ENCODE results near the gene GPC2. TPM values are rescaled to one million over a fixed set of nuclear protein-coding genes. Genes with fewer than 3 reads are reported as not detected.
"Not testable (repeated sequence)": the region's sequence is repeated elsewhere in the genome, so short reads cannot be mapped to it uniquely, and the experiment has no call there.

The GPC2 gene
- total RNA-seq, 1 donor from 2014 or later = 65.2 TPM

DNA sequence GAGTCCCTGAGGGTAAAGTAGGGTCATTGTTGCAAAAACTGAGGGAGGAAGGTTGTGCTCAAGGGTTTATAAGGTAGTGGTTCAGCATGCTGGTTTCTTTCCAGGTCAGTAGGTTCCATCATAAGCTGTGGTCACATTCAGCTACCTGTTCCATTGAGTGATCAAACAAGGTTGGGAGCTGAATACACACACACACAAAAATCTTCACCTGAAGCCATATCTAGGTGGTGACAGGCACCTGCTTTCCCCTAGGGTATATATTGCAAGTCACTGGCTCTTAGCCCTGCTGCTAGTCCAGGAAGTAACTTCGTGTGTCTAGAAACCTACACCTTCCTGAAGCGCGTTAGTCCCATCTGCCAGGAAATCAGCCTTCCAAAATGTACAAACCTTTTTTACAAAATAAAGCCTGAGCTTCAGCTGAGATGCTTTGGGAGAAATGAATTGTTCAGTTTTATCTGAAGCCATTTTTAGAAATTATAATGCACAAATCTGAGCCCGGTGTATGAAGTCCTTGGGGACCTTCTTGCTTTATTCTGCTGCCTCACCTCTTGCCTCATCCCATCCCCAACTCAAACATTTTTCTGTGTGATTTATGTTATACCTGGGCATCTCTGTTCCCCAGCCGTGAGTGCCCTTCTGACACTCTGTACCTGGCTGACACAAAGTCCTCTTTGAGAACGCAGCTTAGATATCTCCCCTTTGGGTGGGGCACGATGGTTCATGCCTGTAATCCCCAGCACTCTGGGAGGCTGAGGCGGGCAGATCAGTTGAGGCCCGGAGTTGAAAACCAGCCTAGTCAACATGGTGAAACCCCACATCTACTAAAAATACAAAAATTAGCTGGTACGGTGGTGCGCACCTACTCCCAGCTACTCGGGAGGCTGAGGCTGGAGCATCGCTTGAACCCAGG is 39.1 kb downstream of the GPC2 start:
- H3K27me3 Mint-ChIP-seq = peaks cover 5% of the 10 kb centered on the region
- H3K4me3 Mint-ChIP-seq (ENCODE audit: low read depth) = no peak overlapping the region
- no peaks in the 10 kb centered on the region for H3K9me3 Mint-ChIP-seq (ENCODE audit: low read depth)
- H3K4me1 Mint-ChIP-seq (ENCODE audit: low read depth) = no peaks in the 10 kb centered on the region
- no peaks in the 10 kb centered on the region for H3K36me3 Mint-ChIP-seq (ENCODE audit: insufficient read depth)
- no peak for TF ChIP-seq CTCF (IDR thresholded peaks at IDR 0.05; ENCODE audit: unreplicated experiment)
- no peak overlapping the region for H3K27ac Mint-ChIP-seq
- no peak for DNase-seq (ENCODE audit: low spot score, unreplicated experiment)

DNA sequence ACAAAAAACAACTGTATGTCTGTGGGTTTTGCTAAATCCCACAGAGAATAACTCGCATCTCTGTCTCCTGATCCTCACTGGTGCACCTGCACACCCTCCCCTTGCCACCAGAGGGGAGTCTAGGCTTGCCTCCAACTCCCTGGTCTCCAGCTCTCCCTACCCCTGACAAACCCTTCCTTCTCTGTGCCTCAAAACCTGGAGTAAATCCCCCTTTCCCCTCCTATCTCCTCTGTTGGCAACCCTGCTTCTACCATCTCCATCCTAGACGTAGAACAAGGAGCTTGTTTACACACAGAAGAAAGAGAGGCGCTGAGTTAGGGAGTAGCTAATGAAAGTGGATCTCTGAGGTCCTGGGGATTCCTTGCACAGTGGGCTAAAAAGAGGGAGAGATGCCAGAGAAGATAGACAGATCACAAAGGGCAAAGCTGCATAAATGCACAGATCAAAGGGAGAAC is 44.5 kb downstream of the GPC2 start:
- peak; percentile 90 for TF ChIP-seq CTCF (IDR thresholded peaks at IDR 0.05; ENCODE audit: unreplicated experiment)
- peak; percentile 43 for DNase-seq (ENCODE audit: low spot score, unreplicated experiment)
- Mint-ChIP-seq H3K9me3 (ENCODE audit: low read depth) (no peaks in the 10 kb centered on the region), H3K4me1 (ENCODE audit: low read depth) (peaks cover 1% of the 10 kb centered on the region), H3K36me3 (ENCODE audit: insufficient read depth) (no peaks in the 10 kb centered on the region), H3K27me3 (peaks cover 9% of the 10 kb centered on the region), H3K4me3 (ENCODE audit: low read depth) (no peak overlapping the region), H3K27ac (no peak overlapping the region)

GRCh38 chr7:100132126-100132525 is 45.1 kb downstream of the GPC2 start:
- Mint-ChIP-seq H3K27ac (no peak overlapping the region), H3K4me1 (ENCODE audit: low read depth) (peaks cover 1% of the 10 kb centered on the region), H3K27me3 (peaks cover 9% of the 10 kb centered on the region), H3K9me3 (ENCODE audit: low read depth) (no peaks in the 10 kb centered on the region), H3K4me3 (ENCODE audit: low read depth) (no peak overlapping the region), H3K36me3 (ENCODE audit: insufficient read depth) (no peaks in the 10 kb centered on the region)
- TF ChIP-seq CTCF (IDR thresholded peaks at IDR 0.05; ENCODE audit: unreplicated experiment) = no peak
- no peak for DNase-seq (ENCODE audit: low spot score, unreplicated experiment)

DNA sequence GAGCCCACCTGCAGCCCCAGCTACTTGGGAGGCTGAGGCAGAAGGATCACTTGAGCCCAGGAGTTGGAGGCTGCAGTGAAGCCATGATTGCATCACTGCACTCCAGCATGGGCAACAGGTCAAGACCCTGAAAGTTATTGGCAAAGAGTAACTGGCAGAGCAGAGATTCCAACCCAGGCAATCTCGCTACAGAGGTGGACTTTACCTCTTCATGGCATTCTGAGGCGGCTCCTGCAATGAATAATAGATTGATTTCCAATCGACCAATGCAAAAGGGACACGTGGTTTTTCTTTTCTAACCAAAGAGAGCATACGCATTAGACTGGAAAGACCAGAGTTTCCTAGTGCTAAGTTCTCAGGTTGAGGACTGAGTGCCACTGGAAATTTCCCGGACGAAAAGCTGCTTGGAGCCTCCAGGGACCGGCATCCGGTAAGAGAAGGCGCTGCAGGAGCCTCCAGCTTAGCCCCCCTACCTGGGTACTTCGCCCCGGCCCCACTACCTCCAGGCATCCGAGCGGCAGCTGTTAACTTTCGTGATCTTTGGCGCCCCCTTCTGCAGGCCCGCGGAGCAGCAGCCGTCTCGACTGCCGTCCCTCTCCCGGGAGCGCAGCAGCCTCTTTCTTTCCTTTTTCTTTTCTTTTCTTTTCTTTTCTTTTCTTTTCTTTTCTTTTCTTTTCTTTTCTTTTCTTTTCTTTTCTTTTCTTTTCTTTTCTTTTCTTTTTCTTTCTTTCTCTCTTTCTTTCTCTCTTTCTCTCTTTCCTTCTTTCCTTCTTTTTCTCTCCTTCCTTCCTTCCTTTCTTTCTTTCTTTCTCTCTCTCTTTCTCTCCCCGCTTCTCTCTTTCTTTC is 46.4 kb downstream of the GPC2 start:
- no peak overlapping the region for H3K4me3 Mint-ChIP-seq (ENCODE audit: low read depth)
- H3K27me3 Mint-ChIP-seq = peaks cover 9% of the 10 kb centered on the region
- H3K9me3 Mint-ChIP-seq (ENCODE audit: low read depth) = no peaks in the 10 kb centered on the region
- peaks cover 5% of the 10 kb centered on the region for H3K4me1 Mint-ChIP-seq (ENCODE audit: low read depth)
- peak; percentile 93 for TF ChIP-seq CTCF (IDR thresholded peaks at IDR 0.05; ENCODE audit: unreplicated experiment)
- no peaks in the 10 kb centered on the region for H3K36me3 Mint-ChIP-seq (ENCODE audit: insufficient read depth)
- no peak overlapping the region for H3K27ac Mint-ChIP-seq
- peak; percentile 86 for DNase-seq (ENCODE audit: low spot score, unreplicated experiment)

GRCh38 chr7:100130220-100130607 is 47.0 kb downstream of the GPC2 start:
- not testable (repeated sequence) for H3K4me3 Mint-ChIP-seq (ENCODE audit: low read depth); H3K27me3 Mint-ChIP-seq; H3K36me3 Mint-ChIP-seq (ENCODE audit: insufficient read depth); H3K9me3 Mint-ChIP-seq (ENCODE audit: low read depth); H3K27ac Mint-ChIP-seq; DNase-seq (ENCODE audit: low spot score, unreplicated experiment); H3K4me1 Mint-ChIP-seq (ENCODE audit: low read depth)
